CD4-positive, CD25-positive, alpha-beta regulatory T cell (primary cell): ENCODE results near the gene FUT8. TPM values are rescaled to one million over a fixed set of nuclear protein-coding genes. Genes with fewer than 3 reads are reported as not detected.

ENCODE experiments used
- ATAC-seq, 2 donors: fragments of 150-1000 bp; cut with Tn5 transposase; one replicate each; pipeline ENCODE4 v1.10.0; 2021; ENCODE audit warnings: low read depth in 2 of 2, moderate number of reproducible peaks in 2 of 2, moderate library complexity in 1 of 2
- DNase-seq, 3 donors: peaks; one replicate each; pipeline versions ENCODE4 v3.0.0 to v3.0.0-alpha.2; 2012 to 2022; ENCODE audit warnings: mixed read lengths in 1 of 3
- H3K27ac ChIP-seq: one replicate; pipeline ENCODE4 v1.7.0; 2013; ENCODE audit warnings: mild to moderate bottlenecking, low read length; ENCODE audit not compliant: insufficient read depth, poor library complexity, severe bottlenecking
- H3K27me3 ChIP-seq: one replicate; pipeline ENCODE4 v1.7.0; 2013; ENCODE audit warnings: low read length; ENCODE audit not compliant: control insufficient read depth, insufficient read depth
- H3K36me3 ChIP-seq: one replicate; pipeline ENCODE4 v1.7.0; 2013; ENCODE audit warnings: mild to moderate bottlenecking, low read length, moderate library complexity; ENCODE audit not compliant: control insufficient read depth, insufficient read depth
- H3K4me1 ChIP-seq: 2 replicates; pipeline ENCODE4 v1.7.0; 2013; ENCODE audit warnings: mild to moderate bottlenecking, low read length; ENCODE audit not compliant: insufficient read depth, control insufficient read depth, poor library complexity, severe bottlenecking
- H3K4me3 ChIP-seq: one replicate; pipeline ENCODE4 v1.7.0; 2013; ENCODE audit warnings: low read depth, mild to moderate bottlenecking, low read length, moderate library complexity
- H3K9me3 ChIP-seq, 2 experiments: 1 replicate in 1 of 2; 2 replicates in 1 of 2; pipeline ENCODE4 v1.7.0; 2013; ENCODE audit warnings: low read length in 2 of 2, mild to moderate bottlenecking in 1 of 2, moderate library complexity in 1 of 2; ENCODE audit not compliant: control insufficient read depth in 2 of 2
- H3K27ac Mint-ChIP-seq, 3 donors: one replicate each; pipeline ENCODE4 v1.8.0; 2020 to 2022; ENCODE audit warnings: mild to moderate bottlenecking in 3 of 3, mixed read lengths in 3 of 3, moderate library complexity in 2 of 3
- H3K27me3 Mint-ChIP-seq: one replicate; pipeline ENCODE4 v1.8.0; 2022; ENCODE audit warnings: mild to moderate bottlenecking, mixed read lengths
- H3K36me3 Mint-ChIP-seq: one replicate; pipeline ENCODE4 v1.8.0; 2020; ENCODE audit warnings: mixed read lengths
- H3K4me1 Mint-ChIP-seq, 4 donors: one replicate each; pipeline ENCODE4 v1.8.0; 2020 to 2022; ENCODE audit warnings: mixed read lengths in 4 of 4, mild to moderate bottlenecking in 1 of 4
- H3K4me3 Mint-ChIP-seq, 4 donors: one replicate each; pipeline ENCODE4 v1.8.0; 2020 to 2022; ENCODE audit warnings: mild to moderate bottlenecking in 4 of 4, mixed read lengths in 4 of 4, moderate library complexity in 3 of 4
- H3K9me3 Mint-ChIP-seq, 7 donors: one replicate each; pipeline ENCODE4 v1.8.0; 2020 to 2022; ENCODE audit warnings: mixed read lengths in 7 of 7, mild to moderate bottlenecking in 3 of 7, moderate library complexity in 2 of 7
- polyA plus RNA-seq, 4 donors: library from polyadenylated mRNA; unstranded; fragments of 300-500 nt; fragmentation: Illumina TruSeq; gene quantifications; one replicate each; pipeline ENCODE4 v1.2.3, GENCODE V29; 2021
- total RNA-seq: library from RNA; stranded (reverse); gene quantifications from one replicate; pipeline ENCODE4 v1.2.3, GENCODE V29; 2022

FUT8 gene
- total and polyA plus RNA-seq, 5 donors from 2014 or later: 15.3 to 59.2 (median 22.2) TPM

DNA sequence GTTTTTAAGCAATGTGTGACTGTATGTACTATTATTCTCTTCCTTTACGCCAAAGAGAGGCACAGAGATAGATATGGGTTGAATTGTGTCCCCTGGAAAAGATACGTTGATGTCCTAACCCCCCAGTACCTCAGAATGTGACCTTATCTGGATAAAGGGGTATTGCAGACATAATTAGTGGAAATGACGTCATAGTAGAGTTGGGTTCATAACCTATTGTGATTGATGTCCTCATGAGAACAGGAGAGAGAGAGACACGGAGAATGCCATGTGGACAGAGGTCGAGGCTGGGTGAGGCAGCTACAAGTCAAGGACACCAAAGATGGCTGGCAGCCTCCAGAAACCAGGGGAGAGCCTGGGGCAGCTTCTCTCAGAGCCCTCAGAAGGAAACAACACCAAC, 376.3 kb downstream of the FUT8 start:
- Histone ChIP-seq H3K27me3 (no peaks in the 10 kb centered on the region), H3K27ac (no peak overlapping the region), H3K4me3 (no peak overlapping the region), H3K36me3 (no peaks in the 10 kb centered on the region), H3K9me3 (no peaks in the 10 kb centered on the region), H3K4me1 (no peaks in the 10 kb centered on the region)
- H3K9me3 Mint-ChIP-seq: no peaks in the 10 kb centered on the region
- H3K27ac Mint-ChIP-seq: no peak overlapping the region
- ATAC-seq: no peak
- no peak overlapping the region for H3K4me3 Mint-ChIP-seq
- DNase-seq: no peak
- H3K4me1 Mint-ChIP-seq: no peaks in the 10 kb centered on the region
- no peaks in the 10 kb centered on the region for H3K27me3 Mint-ChIP-seq
- H3K36me3 Mint-ChIP-seq: no peaks in the 10 kb centered on the region

DNA sequence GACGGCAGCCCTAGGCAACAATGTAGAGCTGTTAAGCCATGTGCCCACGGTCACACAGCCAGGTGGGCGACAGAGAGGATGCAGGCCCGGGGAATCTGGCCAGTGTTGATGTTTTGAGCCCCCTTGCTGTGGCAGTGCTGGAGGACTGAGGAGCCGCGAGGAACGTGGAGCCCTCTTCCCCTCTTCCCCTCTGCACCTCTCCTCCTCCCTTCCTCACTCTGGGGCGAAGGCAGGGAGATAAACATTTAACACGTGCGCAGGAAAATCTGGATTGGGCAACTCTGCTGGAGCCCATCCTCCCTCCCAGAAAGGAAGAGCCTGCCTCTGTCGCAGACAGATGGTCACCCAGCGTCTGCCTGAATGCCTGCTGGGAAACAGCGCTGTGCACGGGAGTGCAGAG, 376.8 kb downstream of the FUT8 start:
- H3K4me3 ChIP-seq: no peak overlapping the region
- no peaks in the 10 kb centered on the region for H3K4me1 ChIP-seq
- H3K36me3 ChIP-seq: no peaks in the 10 kb centered on the region
- Mint-ChIP-seq H3K36me3 (no peaks in the 10 kb centered on the region), H3K27me3 (no peaks in the 10 kb centered on the region), H3K27ac (no peak overlapping the region), H3K9me3 (no peaks in the 10 kb centered on the region), H3K4me1 (no peaks in the 10 kb centered on the region), H3K4me3 (no peak overlapping the region)
- no peak for ATAC-seq
- no peak overlapping the region for H3K27ac ChIP-seq
- no peak for DNase-seq
- no peaks in the 10 kb centered on the region for H3K9me3 ChIP-seq
- no peaks in the 10 kb centered on the region for H3K27me3 ChIP-seq

DNA sequence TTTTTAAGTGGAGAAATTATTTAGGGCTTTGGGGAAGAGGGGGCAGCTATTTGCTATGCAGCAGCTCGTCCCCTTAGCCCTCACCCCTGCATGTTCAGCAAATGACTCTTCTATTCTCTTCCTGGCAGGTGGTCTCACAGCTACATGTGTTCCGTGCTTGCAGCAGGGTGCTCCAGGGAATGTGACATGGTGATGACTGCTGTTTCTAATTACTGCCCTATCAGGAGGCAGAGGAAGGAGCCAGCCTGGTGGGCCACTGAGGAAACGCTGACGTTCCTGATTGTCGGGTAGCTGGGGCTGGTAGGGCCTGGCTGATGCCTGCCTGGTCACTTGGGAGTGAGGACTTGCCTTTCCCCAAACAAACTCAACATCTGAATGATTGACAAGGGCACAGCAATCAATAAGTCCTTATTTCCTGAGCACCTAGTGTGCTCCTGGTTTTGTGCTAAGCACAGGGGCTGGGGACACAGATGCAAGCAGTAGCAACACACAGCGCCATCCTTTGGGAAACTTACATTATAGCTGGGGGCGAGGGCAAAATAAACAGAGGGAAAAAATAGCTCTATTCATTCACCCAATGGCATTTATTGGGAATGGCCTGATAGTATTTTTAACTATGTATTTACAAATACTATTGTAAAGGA, 377.8 kb downstream of the FUT8 start:
- ATAC-seq (no peak), DNase-seq (no peak)
- Mint-ChIP-seq H3K4me3 (no peak overlapping the region), H3K36me3 (no peaks in the 10 kb centered on the region), H3K27me3 (no peaks in the 10 kb centered on the region), H3K4me1 (no peaks in the 10 kb centered on the region), H3K9me3 (no peaks in the 10 kb centered on the region), H3K27ac (no peak overlapping the region)
- Histone ChIP-seq H3K9me3 (no peaks in the 10 kb centered on the region), H3K4me3 (no peak overlapping the region), H3K27me3 (no peaks in the 10 kb centered on the region), H3K4me1 (no peaks in the 10 kb centered on the region), H3K36me3 (no peaks in the 10 kb centered on the region), H3K27ac (no peak overlapping the region)

DNA sequence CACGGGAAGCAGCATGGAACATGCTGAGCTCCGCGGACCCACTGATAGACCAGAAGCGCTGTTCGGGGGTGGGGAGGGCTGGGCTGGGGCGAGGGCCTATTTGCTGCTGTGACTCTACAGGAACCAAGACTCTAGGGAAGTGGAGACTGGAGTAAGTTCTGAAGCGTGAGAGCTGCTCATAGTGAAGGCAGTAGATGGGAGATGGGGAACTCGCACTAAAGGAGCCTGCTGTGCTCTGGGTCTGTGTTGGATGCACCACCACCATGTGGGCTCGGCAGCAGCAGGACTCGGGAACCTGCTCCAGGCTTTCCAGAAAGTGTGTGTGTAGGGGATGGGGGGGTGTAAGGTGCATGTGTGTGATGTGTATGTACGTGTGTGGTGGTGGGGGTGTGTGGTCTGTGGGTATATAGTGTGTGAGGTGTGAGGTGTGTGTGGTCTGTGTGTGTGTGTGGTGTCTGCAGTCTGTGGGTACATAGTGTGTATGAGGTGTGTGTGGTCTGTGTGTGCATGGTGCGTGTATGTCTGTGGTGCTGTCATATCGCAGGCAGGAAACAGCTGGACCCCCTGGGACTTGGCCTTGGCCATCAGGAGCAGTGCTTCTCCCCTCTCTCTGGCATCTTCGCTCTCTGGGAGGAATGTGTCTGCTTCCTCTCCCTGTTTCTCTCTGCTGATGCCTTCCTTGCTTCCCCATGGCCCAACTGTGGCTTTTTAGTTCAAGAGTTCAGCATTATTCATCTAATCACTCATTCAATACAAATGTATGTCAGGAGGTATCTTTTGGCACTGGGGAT, 378.9 kb downstream of the FUT8 start:
- Mint-ChIP-seq H3K4me1 (no peaks in the 10 kb centered on the region), H3K36me3 (no peaks in the 10 kb centered on the region), H3K27me3 (no peaks in the 10 kb centered on the region), H3K9me3 (no peaks in the 10 kb centered on the region), H3K27ac (no peak overlapping the region), H3K4me3 (no peak overlapping the region)
- Histone ChIP-seq H3K4me1 (no peaks in the 10 kb centered on the region), H3K9me3 (no peaks in the 10 kb centered on the region), H3K27ac (no peak overlapping the region), H3K27me3 (no peaks in the 10 kb centered on the region), H3K4me3 (no peak overlapping the region), H3K36me3 (no peaks in the 10 kb centered on the region)
- ATAC-seq: peak in 1 of 2 donors; percentile 46
- peak in 2 of 3 donors; percentile 6 to 22 for DNase-seq

DNA sequence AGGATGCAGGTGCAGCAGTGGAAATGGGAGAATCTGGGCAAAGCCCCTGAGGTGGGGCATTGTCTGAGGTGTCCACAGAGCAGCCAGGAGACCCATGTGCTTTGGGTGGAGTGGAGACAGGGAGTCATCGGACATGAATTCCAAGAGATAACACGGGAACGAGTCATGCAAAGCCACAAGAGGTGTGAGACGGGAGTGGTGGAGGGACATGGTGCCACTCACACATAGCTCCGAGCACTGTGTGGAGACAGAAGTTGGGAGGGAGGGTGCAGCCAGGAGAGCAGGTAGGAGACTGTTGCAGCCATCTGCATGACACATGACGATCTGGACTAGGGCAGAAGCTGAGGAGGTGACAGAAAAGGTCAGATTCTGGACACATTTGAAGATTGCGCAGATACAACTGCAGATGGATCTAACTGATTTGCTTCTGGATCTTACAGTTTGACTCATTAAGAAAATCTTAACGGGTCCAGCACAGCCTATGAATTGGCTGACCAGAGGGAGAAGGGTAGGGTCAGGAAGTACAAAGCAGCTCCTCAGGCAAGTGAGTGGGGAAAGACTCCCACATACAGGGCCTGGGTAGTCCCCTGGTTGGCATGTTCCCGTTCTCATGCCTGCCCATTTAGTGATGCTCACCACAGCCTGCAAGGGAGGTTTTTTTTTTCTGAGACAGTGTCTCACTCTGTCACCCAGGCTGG, 379.8 kb downstream of the FUT8 start:
- no peaks in the 10 kb centered on the region for H3K9me3 ChIP-seq
- Mint-ChIP-seq H3K4me3 (no peak overlapping the region), H3K4me1 (no peaks in the 10 kb centered on the region)

More for the DNA sequence above, 379.8 kb downstream of the FUT8 start:
- no peaks in the 10 kb centered on the region for H3K4me1 ChIP-seq
- no peak for ATAC-seq
- no peak for DNase-seq
- H3K36me3 Mint-ChIP-seq: no peaks in the 10 kb centered on the region
- no peaks in the 10 kb centered on the region for H3K36me3 ChIP-seq
- no peaks in the 10 kb centered on the region for H3K27me3 Mint-ChIP-seq
- no peaks in the 10 kb centered on the region for H3K9me3 Mint-ChIP-seq
- H3K27ac ChIP-seq: no peak overlapping the region
- H3K27ac Mint-ChIP-seq: no peak overlapping the region
- H3K27me3 ChIP-seq: no peaks in the 10 kb centered on the region
- H3K4me3 ChIP-seq: no peak overlapping the region
